Erythroblast (primary cell): ENCODE results near the gene ORAI2.
"Not testable (repeated sequence)": the region's sequence is repeated elsewhere in the genome, so short reads cannot be mapped to it uniquely, and the experiment has no call there.

Experiments
- GATA1 ChIP-seq: IDR thresholded peaks from 2 replicates; pipeline ENCODE4 v1.6.1; 2011; ENCODE audit warnings: low read depth, mild to moderate bottlenecking, control low read depth, low read length, moderate library complexity
- POLR2A ChIP-seq: IDR thresholded peaks from 2 replicates; pipeline ENCODE4 v1.6.1; 2011; ENCODE audit warnings: mild to moderate bottlenecking, low read length

GRCh38 chr7:102498321-102498720 lies 64.9 kb downstream of the ORAI2 start:
- TF ChIP-seq POLR2A, GATA1: not testable (repeated sequence)
